Stimulated activated CD8-positive, alpha-beta memory T cell treated with anti-CD3 and anti-CD28 coated beads, Interleukin-4, amount 100 ng/mL, for 4 hours (primary cell): Measurements from ENCODE around the gene KRT77.

Source experiments
- DNase-seq, 2 donors: peaks; one replicate each; pipeline ENCODE4 v3.0.0-alpha.2; 2020; ENCODE audit warnings: low read depth in 2 of 2, low spot score in 1 of 2

The KRT77 gene

GRCh38 chr12:52658196-52658595 lies 45.1 kb downstream of the KRT77 start:
- no peak for DNase-seq

GRCh38 chr12:52657250-52657902 lies 45.9 kb downstream of the KRT77 start:
- DNase-seq = no peak

- no peak for DNase-seq
Observed at GRCh38 chr12:52656616-52657015, 46.7 kb downstream of the KRT77 start.

GRCh38 chr12:52655720-52656124 lies 47.6 kb downstream of the KRT77 start:
- DNase-seq = no peak

GRCh38 chr12:52655251-52655650 lies 48.1 kb downstream of the KRT77 start:
- no peak for DNase-seq

GRCh38 chr12:52651726-52652261 lies 51.5 kb downstream of the KRT77 start, which contains the start of gene KRT2:
KRT2 (minus strand) TSS chr12:52652211; CDS start chr12:52652142, 69 bp downstream.
- DNase-seq = no peak

GRCh38 chr12:52650520-52651081 lies 52.7 kb downstream of the KRT77 start:
- no peak for DNase-seq

GRCh38 chr12:52649066-52649465 lies 54.3 kb downstream of the KRT77 start:
- no peak for DNase-seq

GRCh38 chr12:52648012-52648550 lies 55.2 kb downstream of the KRT77 start:
- DNase-seq = no peak

- no peak for DNase-seq
Observed at GRCh38 chr12:52647601-52648000, 55.7 kb downstream of the KRT77 start.

- DNase-seq = no peak
Observed at GRCh38 chr12:52646613-52647012, 56.7 kb downstream of the KRT77 start.

GRCh38 chr12:52645982-52646381 lies 57.3 kb downstream of the KRT77 start:
- DNase-seq = no peak

- DNase-seq = no peak
Observed at GRCh38 chr12:52645120-52645761, 58.1 kb downstream of the KRT77 start.

GRCh38 chr12:52644078-52644415 lies 59.3 kb downstream of the KRT77 start:
- DNase-seq = no peak

- no peak for DNase-seq
Observed at GRCh38 chr12:52643233-52644077, 59.9 kb downstream of the KRT77 start.

- DNase-seq = no peak
Observed at GRCh38 chr12:52641468-52641867, 61.9 kb downstream of the KRT77 start.
